Bronchial epithelial cell (primary cell): Measurements from ENCODE around the gene DNPH1. TPM values are rescaled to one million over a fixed set of nuclear protein-coding genes. Genes with fewer than 3 reads are reported as not detected.
A peak's percentile ranks its signal among the peaks of the same experiment; 100 is the strongest.

Source experiments
- DNase-seq: peaks from one replicate; pipeline ENCODE4 v3.0.0-alpha.2; 2010; ENCODE audit warnings: low read depth
- FAIRE-seq: peaks from 2 replicates; lab custom pipeline; 2011; peaks lifted over from hg19 to GRCh38; lab: Jason Lieb, UNC
- H3K27me3 ChIP-seq: 2 replicates; pipeline ENCODE4 v1.5.1; 2011; ENCODE audit warnings: low read length; ENCODE audit not compliant: control insufficient read depth, insufficient read depth
- H3K36me3 ChIP-seq: 2 replicates; pipeline ENCODE4 v1.5.1; 2011; ENCODE audit warnings: low read length; ENCODE audit not compliant: control insufficient read depth, insufficient read depth
- H3K4me3 ChIP-seq: 2 replicates; pipeline ENCODE4 v1.5.1; 2011; ENCODE audit warnings: mild to moderate bottlenecking, low read depth, low read length, control low read depth
- CTCF ChIP-seq: IDR thresholded peaks from 2 replicates; pipeline ENCODE4 v1.5.1; 2011; ENCODE audit warnings: mild to moderate bottlenecking, moderate library complexity, low read length, control low read depth, inconsistent platforms; ENCODE audit not compliant: insufficient read depth, severe bottlenecking
- total RNA-seq: library from RNA; depleted of rRNA; stranded (reverse); fragments of >200 nt; gene quantifications from 2 replicates; pipeline ENCODE4 v1.2.1, GENCODE V29; 2014

The DNPH1 gene
- total RNA-seq, 1 donor from 2014 or later: 59.8 TPM

GRCh38 chr6:43223175-43223574 lies 6.1 kb downstream of the DNPH1 start:
- H3K4me3 ChIP-seq: no peak overlapping the region
- peaks cover 21% of the 10 kb centered on the region for H3K36me3 ChIP-seq
- FAIRE-seq: no peak
- TF ChIP-seq CTCF: no peak
- no peak for DNase-seq
- no peaks in the 10 kb centered on the region for H3K27me3 ChIP-seq

GRCh38 chr6:43222418-43223059 lies 6.7 kb downstream of the DNPH1 start:
- no peak for TF ChIP-seq CTCF

GRCh38 chr6:43221046-43221972 lies 8.0 kb downstream of the DNPH1 start:
- peak; percentile 5 for DNase-seq
- Histone ChIP-seq H3K4me3 (no peak overlapping the region), H3K27me3 (no peaks in the 10 kb centered on the region), H3K36me3 (peaks cover 26% of the 10 kb centered on the region)
- FAIRE-seq: no peak
- TF ChIP-seq CTCF: no peak

More at GRCh38 chr6:43222418-43223059, 6.7 kb downstream of the DNPH1 start:
- DNase-seq: no peak
- Histone ChIP-seq H3K27me3 (no peaks in the 10 kb centered on the region), H3K36me3 (peaks cover 22% of the 10 kb centered on the region), H3K4me3 (no peak overlapping the region)
- no peak for FAIRE-seq

- DNase-seq (no peak), FAIRE-seq (no peak)
- H3K36me3 ChIP-seq: peaks cover 29% of the 10 kb centered on the region
These were observed 8.8 kb downstream of the DNPH1 start for GRCh38 chr6:43220439-43220951.

GRCh38 chr6:43219814-43220213 lies 9.5 kb downstream of the DNPH1 start:
- H3K36me3 ChIP-seq: peaks cover 30% of the 10 kb centered on the region
- no peak for TF ChIP-seq CTCF
- no peak overlapping the region for H3K4me3 ChIP-seq
- FAIRE-seq (no peak), DNase-seq (no peak)
- H3K27me3 ChIP-seq: no peaks in the 10 kb centered on the region

More at GRCh38 chr6:43220439-43220951, 8.8 kb downstream of the DNPH1 start:
- Histone ChIP-seq H3K4me3 (no peak overlapping the region), H3K27me3 (no peaks in the 10 kb centered on the region)
- TF ChIP-seq CTCF: no peak
